ENCODE measurements around the gene TMEM245.

DNA sequence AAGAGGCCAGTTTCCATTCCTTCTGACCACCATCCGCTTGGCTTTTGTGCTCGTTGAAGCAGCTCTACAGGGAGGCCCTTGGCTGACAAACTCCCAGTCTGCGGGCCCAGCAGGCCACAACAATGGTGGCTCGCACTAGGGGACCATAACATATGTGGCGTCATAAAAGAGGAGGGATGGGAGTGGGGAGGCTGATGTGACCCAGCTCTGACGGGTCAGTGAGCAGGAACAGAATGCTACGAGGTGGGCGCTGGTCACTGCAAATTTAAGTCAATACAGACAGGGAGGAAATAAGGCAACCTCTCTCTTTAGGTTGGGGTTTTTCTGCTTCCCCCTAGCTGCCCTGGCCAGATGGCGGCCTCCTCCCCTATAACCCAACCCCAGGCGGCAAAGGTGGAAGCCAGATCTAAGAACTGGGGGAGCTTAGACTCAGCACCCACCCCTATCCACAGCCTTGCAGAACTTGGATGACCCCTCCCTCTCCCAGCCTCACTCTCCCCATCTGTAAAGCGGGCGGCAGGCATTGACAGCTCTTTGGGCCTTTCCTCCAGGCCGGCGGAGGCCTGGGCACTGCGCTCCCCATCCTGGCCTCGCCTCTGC, 46.5 kb upstream of the TMEM245 start:
- TF ChIP-seq, protein P1, sequence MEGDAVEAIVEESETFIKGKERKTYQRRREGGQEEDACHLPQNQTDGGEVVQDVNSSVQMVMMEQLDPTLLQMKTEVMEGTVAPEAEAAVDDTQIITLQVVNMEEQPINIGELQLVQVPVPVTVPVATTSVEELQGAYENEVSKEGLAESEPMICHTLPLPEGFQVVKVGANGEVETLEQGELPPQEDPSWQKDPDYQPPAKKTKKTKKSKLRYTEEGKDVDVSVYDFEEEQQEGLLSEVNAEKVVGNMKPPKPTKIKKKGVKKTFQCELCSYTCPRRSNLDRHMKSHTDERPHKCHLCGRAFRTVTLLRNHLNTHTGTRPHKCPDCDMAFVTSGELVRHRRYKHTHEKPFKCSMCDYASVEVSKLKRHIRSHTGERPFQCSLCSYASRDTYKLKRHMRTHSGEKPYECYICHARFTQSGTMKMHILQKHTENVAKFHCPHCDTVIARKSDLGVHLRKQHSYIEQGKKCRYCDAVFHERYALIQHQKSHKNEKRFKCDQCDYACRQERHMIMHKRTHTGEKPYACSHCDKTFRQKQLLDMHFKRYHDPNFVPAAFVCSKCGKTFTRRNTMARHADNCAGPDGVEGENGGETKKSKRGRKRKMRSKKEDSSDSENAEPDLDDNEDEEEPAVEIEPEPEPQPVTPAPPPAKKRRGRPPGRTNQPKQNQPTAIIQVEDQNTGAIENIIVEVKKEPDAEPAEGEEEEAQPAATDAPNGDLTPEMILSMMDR (IDR thresholded peaks at IDR 0.05; ENCODE audit: insufficient read depth, low read depth, low read length) = no peak
- TF ChIP-seq EZH2 (IDR thresholded peaks at IDR 0.05; ENCODE audit: insufficient read depth, low read length) = no peak
